Measurements from ENCODE around the gene WNT11. TPM values are rescaled to one million over a fixed set of nuclear protein-coding genes. Genes with fewer than 3 reads are reported as not detected.

WNT11 gene
- total and polyA plus RNA-seq, 12 donors: 3.8 to 88.2 (median 32.3) TPM

- Histone ChIP-seq H3K4me3 (peak overlapping the region in 1 of 4 donors; percentile 65), H3K27ac (no peak overlapping the region), H3K36me3 (replicated peaks in 1 of 2) (no peaks in the 10 kb centered on the region), H3K27me3 (no peaks in the 10 kb centered on the region), H3K4me1 (replicated peaks in 1 of 2) (peaks cover 27 to 45% of the 10 kb centered on the region in 2 donors), H3K9me3 (replicated peaks in 1 of 3) (no peaks in the 10 kb centered on the region)
- no peak for DNase-seq
- intact Hi-C loops (cut with DNase I): loop anchor here in 1 of 2 donors (2.0 to 10.0 kb wide), 2 partner anchors 113 to 309 kb away; no protein-coding TSS in a partner anchor
- WGBS, 4 donors: 56 to 57% (median 57%) methylated on average over 20 to 23 of the region's 23 CpGs
- TF ChIP-seq, protein P1, sequence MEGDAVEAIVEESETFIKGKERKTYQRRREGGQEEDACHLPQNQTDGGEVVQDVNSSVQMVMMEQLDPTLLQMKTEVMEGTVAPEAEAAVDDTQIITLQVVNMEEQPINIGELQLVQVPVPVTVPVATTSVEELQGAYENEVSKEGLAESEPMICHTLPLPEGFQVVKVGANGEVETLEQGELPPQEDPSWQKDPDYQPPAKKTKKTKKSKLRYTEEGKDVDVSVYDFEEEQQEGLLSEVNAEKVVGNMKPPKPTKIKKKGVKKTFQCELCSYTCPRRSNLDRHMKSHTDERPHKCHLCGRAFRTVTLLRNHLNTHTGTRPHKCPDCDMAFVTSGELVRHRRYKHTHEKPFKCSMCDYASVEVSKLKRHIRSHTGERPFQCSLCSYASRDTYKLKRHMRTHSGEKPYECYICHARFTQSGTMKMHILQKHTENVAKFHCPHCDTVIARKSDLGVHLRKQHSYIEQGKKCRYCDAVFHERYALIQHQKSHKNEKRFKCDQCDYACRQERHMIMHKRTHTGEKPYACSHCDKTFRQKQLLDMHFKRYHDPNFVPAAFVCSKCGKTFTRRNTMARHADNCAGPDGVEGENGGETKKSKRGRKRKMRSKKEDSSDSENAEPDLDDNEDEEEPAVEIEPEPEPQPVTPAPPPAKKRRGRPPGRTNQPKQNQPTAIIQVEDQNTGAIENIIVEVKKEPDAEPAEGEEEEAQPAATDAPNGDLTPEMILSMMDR (IDR thresholded peaks at IDR 0.05): no peak
- no peak for TF ChIP-seq POLR2A (IDR thresholded peaks at IDR 0.05)
These were observed 838 bp downstream of the WNT11 start for GRCh38 chr11:76205252-76206076.

DNA sequence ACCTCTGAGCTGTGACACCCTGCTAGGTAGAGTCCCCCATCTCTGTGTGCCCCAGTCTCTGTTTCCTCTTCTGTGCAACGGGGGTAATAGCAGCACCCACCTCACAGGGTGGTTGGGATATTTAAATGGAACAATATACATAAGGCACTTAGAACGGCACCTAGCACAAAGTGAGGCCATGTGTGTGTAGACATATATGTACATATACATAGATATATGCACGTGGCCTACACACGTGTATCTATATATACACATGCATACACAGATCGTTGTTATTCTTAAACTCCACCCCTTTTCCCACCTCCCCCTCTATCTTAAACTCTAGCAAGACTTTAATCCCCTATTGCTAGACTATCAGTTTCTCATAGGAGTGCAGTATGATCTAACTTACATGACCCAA is 2.4 kb downstream of the WNT11 start:
- no peak overlapping the region for H3K27ac ChIP-seq
- no peaks in the 10 kb centered on the region for H3K27me3 ChIP-seq
- TF ChIP-seq POLR2A (IDR thresholded peaks at IDR 0.05): no peak
- no peaks in the 10 kb centered on the region for H3K9me3 ChIP-seq (replicated peaks in 1 of 3)
- no peaks in the 10 kb centered on the region for H3K36me3 ChIP-seq (replicated peaks in 1 of 2)
- WGBS, 4 donors: 82 to 95% (median 87%) methylated on average over 5 of the region's 5 CpGs
- intact Hi-C loops (cut with DNase I): loop anchor here in 1 of 2 donors (10.0 kb wide), 1 partner anchor 311 kb away; no protein-coding TSS in a partner anchor
- DNase-seq: no peak
- peaks cover 27 to 32% of the 10 kb centered on the region in 2 donors for H3K4me1 ChIP-seq (replicated peaks in 1 of 2)
- H3K4me3 ChIP-seq: no peak overlapping the region

DNA sequence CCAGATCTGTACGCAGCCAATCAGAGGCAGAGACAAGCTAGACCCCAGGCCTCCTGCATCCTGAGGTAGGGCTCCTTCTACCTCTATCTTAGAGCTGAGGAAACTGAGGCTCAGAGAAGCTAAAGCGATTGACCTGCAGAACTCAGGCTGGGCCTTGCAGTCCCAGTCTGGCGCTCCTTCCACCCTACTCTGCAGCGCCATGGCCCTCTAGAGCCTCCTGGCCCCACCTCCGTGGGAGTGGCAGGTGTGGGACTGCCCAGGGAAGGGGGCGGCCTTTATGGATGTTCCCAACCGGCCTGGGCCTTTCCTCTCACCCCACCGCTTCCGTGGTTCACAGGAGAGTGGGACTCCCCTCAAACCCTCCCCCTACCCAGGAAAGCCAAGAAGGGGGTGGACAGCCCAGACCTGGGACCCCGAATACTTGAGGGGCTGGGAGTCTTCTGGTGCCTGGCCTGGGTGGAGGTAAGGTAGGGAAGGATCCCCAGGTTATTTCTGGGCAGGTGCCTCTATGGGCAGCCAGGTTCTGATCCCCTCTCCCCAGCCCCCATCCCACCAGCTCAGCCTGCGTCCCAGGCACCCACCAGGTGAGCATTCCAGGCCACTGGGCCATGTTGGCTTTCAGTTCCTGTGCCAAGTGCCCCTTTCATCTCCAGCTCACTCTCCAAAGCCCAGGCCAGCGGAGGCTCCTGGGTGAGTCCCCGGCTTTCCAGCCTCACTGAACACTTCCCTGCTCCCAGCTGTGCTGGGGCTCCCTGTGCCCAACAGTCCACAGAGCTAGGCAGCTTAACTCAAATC is 3.0 kb downstream of the WNT11 start:
- H3K36me3 ChIP-seq (replicated peaks in 1 of 2): no peaks in the 10 kb centered on the region

GRCh38 chr11:76201672-76202412 is 4.5 kb downstream of the WNT11 start:
- Histone ChIP-seq H3K36me3 (replicated peaks in 1 of 2) (no peaks in the 10 kb centered on the region), H3K27me3 (no peaks in the 10 kb centered on the region), H3K4me1 (replicated peaks in 1 of 2) (peaks cover 11 to 26% of the 10 kb centered on the region in 2 donors), H3K4me3 (no peak overlapping the region), H3K27ac (no peak overlapping the region), H3K9me3 (replicated peaks in 1 of 3) (no peaks in the 10 kb centered on the region)
- 87 to 97% (median 94%) methylated on average over 6 to 11 of the region's 11 CpGs for WGBS, 4 donors
- no peak for DNase-seq
- TF ChIP-seq, protein P1 (IDR thresholded peaks at IDR 0.05): no peak
- TF ChIP-seq POLR2A (IDR thresholded peaks at IDR 0.05): no peak
- intact Hi-C loops (cut with DNase I): loop anchor here in 1 of 2 donors (10.0 kb wide), 1 partner anchor 313 kb away; no protein-coding TSS in a partner anchor

More for the DNA sequence above, 3.0 kb downstream of the WNT11 start:
- no peaks in the 10 kb centered on the region for H3K9me3 ChIP-seq (replicated peaks in 1 of 3)
- DNase-seq: no peak
- TF ChIP-seq, protein P1 (IDR thresholded peaks at IDR 0.05): no peak
- no peak for TF ChIP-seq POLR2A (IDR thresholded peaks at IDR 0.05)
- 90 to 99% (median 92%) methylated on average over 10 to 13 of the region's 13 CpGs for WGBS, 4 donors
- H3K27ac ChIP-seq: no peak overlapping the region
- no peak overlapping the region for H3K4me3 ChIP-seq
- no peaks in the 10 kb centered on the region for H3K27me3 ChIP-seq
- intact Hi-C loops (cut with DNase I): loop anchor here in 1 of 2 donors (10.0 kb wide), 1 partner anchor 311 kb away; no protein-coding TSS in a partner anchor
- H3K4me1 ChIP-seq (replicated peaks in 1 of 2): peaks cover 24 to 31% of the 10 kb centered on the region in 2 donors

All from adrenal gland (tissue), 12 donors.